Lung (tissue), 12 donors: ENCODE measurements around the gene SLC28A3. TPM values are rescaled to one million over a fixed set of nuclear protein-coding genes. Genes with fewer than 3 reads are reported as not detected.
"Not testable (repeated sequence)": the region's sequence is repeated elsewhere in the genome, so short reads cannot be mapped to it uniquely, and the experiment has no call there.

ENCODE experiments used
- ATAC-seq: fragments of 200-7000 bp; cut with Tn5 transposase; one replicate; pipeline ENCODE4 v1.9.1; 2020; ENCODE audit warnings: moderate number of reproducible peaks; ENCODE audit not compliant: insufficient read depth, low FRiP score
- DNase-seq, 3 donors: peaks; one replicate each; pipeline ENCODE4 v3.0.0-alpha.2; 2013 to 2017
- H3K27ac ChIP-seq, 2 donors: one replicate each; pipeline ENCODE4 v1.5.1; 2013; ENCODE audit warnings: mild to moderate bottlenecking in 2 of 2, moderate library complexity in 2 of 2, control low read depth in 1 of 2, inconsistent platforms in 1 of 2, low read depth in 1 of 2, low read length in 1 of 2
- H3K27me3 ChIP-seq, 3 donors: one replicate each; pipeline ENCODE4 v1.5.1; 2013; ENCODE audit warnings: low read length in 2 of 3; ENCODE audit not compliant: control insufficient read depth in 3 of 3, insufficient read depth in 3 of 3
- H3K36me3 ChIP-seq, 4 donors: one replicate each; pipeline ENCODE4 v1.5.1; 2013; ENCODE audit warnings: low read length in 4 of 4, mild to moderate bottlenecking in 1 of 4, moderate library complexity in 1 of 4; ENCODE audit not compliant: control insufficient read depth in 4 of 4, insufficient read depth in 4 of 4
- H3K4me1 ChIP-seq, 5 donors: one replicate each; pipeline ENCODE4 v1.5.1; 2013; ENCODE audit warnings: low read length in 5 of 5, mild to moderate bottlenecking in 2 of 5, moderate library complexity in 1 of 5; ENCODE audit not compliant: control insufficient read depth in 5 of 5, insufficient read depth in 5 of 5
- H3K4me3 ChIP-seq: one replicate; pipeline ENCODE4 v1.5.1; 2013; ENCODE audit warnings: mild to moderate bottlenecking, control low read depth, moderate library complexity
- H3K9ac ChIP-seq, 2 donors: one replicate each; pipeline ENCODE4 v1.5.1; 2013; ENCODE audit warnings: low read length in 2 of 2, control low read depth in 1 of 2; ENCODE audit not compliant: insufficient read depth in 1 of 2
- H3K9me3 ChIP-seq, 4 donors: one replicate each; pipeline ENCODE4 v1.5.1; 2013; ENCODE audit warnings: low read length in 3 of 4, mild to moderate bottlenecking in 1 of 4, moderate library complexity in 1 of 4; ENCODE audit not compliant: control insufficient read depth in 4 of 4, insufficient read depth in 3 of 4
- WGBS, 2 donors: extraction: QIAGEN DNeasy Blood & Tissue Kit; methylation state at CpG; one replicate each; pipeline ENCODE4 v1.1.7; 2013; 5-methylcytosine and 5-hydroxymethylcytosine counted together
- polyA plus RNA-seq, 2 donors: library from polyadenylated mRNA; stranded (reverse); fragments of 200-250 nt; gene quantifications; one replicate each; pipeline ENCODE4 v1.2.1, GENCODE V29; 2013
- total RNA-seq, 2 donors: library from RNA; depleted of rRNA in 1 of 2; stranded (reverse); fragments of >200 nt in 1 of 2; gene quantifications; one replicate each; pipeline ENCODE4 v1.2.1, GENCODE V29; 2014 to 2021
- TF ChIP-seq, protein P1 (sequence below): IDR thresholded peaks from 2 replicates; pipeline ENCODE4 v1.5.1; 2012; ENCODE audit warnings: mild to moderate bottlenecking; ENCODE audit errors: control extremely low read depth, extremely low read depth
- donor health status: control.
- donor health status: control.
- donor health status: Bipolar disorder and iron deficiency.
- donor health status: healthy.
- donor health status: DM: yes; HTN: yes; CAD: no.

The SLC28A3 gene
- total and polyA plus RNA-seq, 4 donors = 0.59 to 4.0 (median 0.88) TPM

DNA sequence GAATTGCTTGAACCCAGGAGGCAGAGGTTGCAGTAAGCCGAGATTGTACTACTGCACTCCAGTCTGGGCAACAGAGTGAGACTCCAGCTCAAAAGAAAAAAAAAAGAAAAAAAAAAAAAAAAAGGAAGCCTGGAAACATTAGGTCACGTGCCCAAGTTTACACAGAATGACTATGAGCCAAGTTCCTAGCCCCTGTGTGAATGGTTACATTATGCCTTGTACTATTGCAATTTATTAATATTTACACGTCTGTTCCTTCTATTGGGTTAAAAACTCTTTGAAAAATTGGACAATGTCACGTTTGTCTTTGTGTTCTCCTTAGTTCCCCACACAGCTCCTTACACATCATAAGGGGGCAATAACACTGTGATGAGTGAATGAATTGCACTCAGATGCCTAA is 33.5 kb upstream of the SLC28A3 start:
- TF ChIP-seq, protein P1, sequence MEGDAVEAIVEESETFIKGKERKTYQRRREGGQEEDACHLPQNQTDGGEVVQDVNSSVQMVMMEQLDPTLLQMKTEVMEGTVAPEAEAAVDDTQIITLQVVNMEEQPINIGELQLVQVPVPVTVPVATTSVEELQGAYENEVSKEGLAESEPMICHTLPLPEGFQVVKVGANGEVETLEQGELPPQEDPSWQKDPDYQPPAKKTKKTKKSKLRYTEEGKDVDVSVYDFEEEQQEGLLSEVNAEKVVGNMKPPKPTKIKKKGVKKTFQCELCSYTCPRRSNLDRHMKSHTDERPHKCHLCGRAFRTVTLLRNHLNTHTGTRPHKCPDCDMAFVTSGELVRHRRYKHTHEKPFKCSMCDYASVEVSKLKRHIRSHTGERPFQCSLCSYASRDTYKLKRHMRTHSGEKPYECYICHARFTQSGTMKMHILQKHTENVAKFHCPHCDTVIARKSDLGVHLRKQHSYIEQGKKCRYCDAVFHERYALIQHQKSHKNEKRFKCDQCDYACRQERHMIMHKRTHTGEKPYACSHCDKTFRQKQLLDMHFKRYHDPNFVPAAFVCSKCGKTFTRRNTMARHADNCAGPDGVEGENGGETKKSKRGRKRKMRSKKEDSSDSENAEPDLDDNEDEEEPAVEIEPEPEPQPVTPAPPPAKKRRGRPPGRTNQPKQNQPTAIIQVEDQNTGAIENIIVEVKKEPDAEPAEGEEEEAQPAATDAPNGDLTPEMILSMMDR = no peak
- peak in 2 of 3 donors; percentile 14 to 54 for DNase-seq

DNA sequence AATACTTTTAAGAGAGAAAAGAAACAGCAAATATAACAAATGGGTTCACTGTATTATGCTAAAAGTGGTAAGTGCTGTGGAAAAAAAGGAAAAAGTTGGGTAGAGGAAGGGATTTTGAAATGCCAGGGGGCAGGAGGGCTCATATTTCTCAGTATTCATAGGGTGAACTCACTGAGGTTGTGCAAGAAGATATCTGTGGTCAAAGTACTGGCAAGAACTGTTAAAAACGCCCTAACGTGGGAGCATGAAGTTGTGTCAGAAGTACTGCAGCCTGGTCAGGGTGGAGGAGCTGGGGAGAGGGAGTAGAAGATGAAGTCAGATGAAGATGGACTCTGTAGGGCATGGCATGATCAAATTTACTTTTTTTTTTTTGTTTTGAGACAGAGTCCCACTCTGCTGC is 31.2 kb upstream of the SLC28A3 start:
- peak in 2 of 3 donors; percentile 12 to 40 for DNase-seq
- TF ChIP-seq, protein P1 = no peak
- H3K4me1 ChIP-seq = no peaks in the 10 kb centered on the region
- ATAC-seq = peak; percentile 72
- H3K9me3 ChIP-seq = no peaks in the 10 kb centered on the region
- no peak overlapping the region for H3K27ac ChIP-seq
- WGBS, 2 donors = 18 to 31% methylated on average over 2 of the region's 2 CpGs
- no peak overlapping the region for H3K4me3 ChIP-seq
- no peak overlapping the region for H3K9ac ChIP-seq
- H3K36me3 ChIP-seq = no peaks in the 10 kb centered on the region
- H3K27me3 ChIP-seq = no peaks in the 10 kb centered on the region

More for the DNA sequence above, 33.5 kb upstream of the SLC28A3 start:
- no peak for ATAC-seq
- 23 to 35% methylated on average over 4 of the region's 4 CpGs for WGBS, 2 donors
- no peak overlapping the region for H3K27ac ChIP-seq
- no peaks in the 10 kb centered on the region for H3K9me3 ChIP-seq
- H3K36me3 ChIP-seq = no peaks in the 10 kb centered on the region
- H3K27me3 ChIP-seq = no peaks in the 10 kb centered on the region
- H3K4me1 ChIP-seq = no peaks in the 10 kb centered on the region
- no peak overlapping the region for H3K9ac ChIP-seq
- H3K4me3 ChIP-seq = no peak overlapping the region

DNA sequence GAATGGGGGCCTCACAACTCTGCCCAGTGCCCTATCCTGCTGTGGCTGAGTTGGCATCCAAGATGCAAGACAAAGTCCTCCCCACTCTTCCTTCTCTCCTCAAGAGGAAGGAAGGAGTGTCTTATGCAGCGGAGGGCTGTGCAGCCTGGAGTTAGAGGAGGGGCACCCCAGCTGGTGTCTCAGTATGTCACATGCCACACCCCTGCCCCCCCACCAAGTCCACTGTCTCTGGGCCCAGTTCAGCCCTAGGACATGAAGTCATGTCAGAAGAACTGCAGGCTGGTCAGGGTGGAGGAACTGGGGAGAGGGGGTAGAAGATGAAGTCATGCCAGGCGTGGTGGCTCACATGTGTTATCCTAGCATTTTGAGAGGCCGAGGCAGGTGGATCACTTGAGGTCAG is 28.0 kb upstream of the SLC28A3 start:
- Histone ChIP-seq H3K9ac (no peak overlapping the region), H3K36me3 (no peaks in the 10 kb centered on the region), H3K27ac (no peak overlapping the region), H3K4me3 (no peak overlapping the region), H3K27me3 (no peaks in the 10 kb centered on the region), H3K4me1 (no peaks in the 10 kb centered on the region), H3K9me3 (no peaks in the 10 kb centered on the region)
- WGBS, 2 donors = 46 to 71% methylated on average over 3 of the region's 3 CpGs
- TF ChIP-seq, protein P1 = no peak
- DNase-seq (no peak), ATAC-seq (no peak)

DNA sequence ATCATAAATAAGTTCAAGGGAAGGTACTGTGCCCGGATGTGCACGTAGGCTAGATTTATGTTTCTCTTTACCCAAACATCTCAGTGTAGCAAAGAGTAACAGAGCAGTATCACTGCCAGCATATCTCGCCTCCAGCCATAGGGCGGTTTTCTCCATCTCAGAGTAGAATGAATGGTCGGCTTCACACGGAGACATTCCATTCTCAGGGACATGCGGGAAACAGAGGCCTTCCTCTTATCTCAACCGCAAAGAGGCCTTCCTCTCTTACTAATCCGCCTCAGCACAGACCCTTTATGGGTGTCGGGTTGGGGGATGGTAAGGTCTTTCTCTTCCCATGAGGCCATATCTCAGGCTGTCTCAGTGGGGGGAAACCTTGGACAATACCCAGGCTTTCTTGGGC is 27.2 kb upstream of the SLC28A3 start:
- H3K27me3 ChIP-seq, H3K27ac ChIP-seq, DNase-seq, H3K4me1 ChIP-seq, H3K9ac ChIP-seq, H3K9me3 ChIP-seq, ATAC-seq, H3K4me3 ChIP-seq, H3K36me3 ChIP-seq: not testable (repeated sequence)
- WGBS, 2 donors = 38 to 60% methylated on average over 10 of the region's 10 CpGs
